AG09319 (cell line): ENCODE results near the gene LRRC71.
A peak's percentile ranks its signal among the peaks of the same experiment; 100 is the strongest.

Experiments used
- DNase-seq: peaks from one replicate; pipeline ENCODE4 v3.0.0-alpha.2; 2010; ENCODE audit warnings: low read depth; ENCODE audit errors: extremely low read depth
- CTCF ChIP-seq: IDR thresholded peaks from 2 replicates; pipeline ENCODE4 v1.5.1; 2011; ENCODE audit warnings: low read depth, mild to moderate bottlenecking, inconsistent platforms, low read length, moderate library complexity

The LRRC71 gene

GRCh38 chr1:156893048-156893953 lies 27.1 kb upstream of the LRRC71 start, which contains the start of gene PEAR1:
TSS of gene PEAR1 (plus strand) at chr1:156893718. CDS start at chr1:156903927, 10,209 bp downstream.
- DNase-seq: no peak
- no peak for TF ChIP-seq CTCF

GRCh38 chr1:156894001-156894400 lies 26.4 kb upstream of the LRRC71 start:
- DNase-seq: no peak
- no peak for TF ChIP-seq CTCF

GRCh38 chr1:156894711-156895454 lies 25.5 kb upstream of the LRRC71 start:
- no peak for TF ChIP-seq CTCF
- no peak for DNase-seq

GRCh38 chr1:156895455-156895812 lies 25.0 kb upstream of the LRRC71 start:
- no peak for DNase-seq
- no peak for TF ChIP-seq CTCF

GRCh38 chr1:156895927-156896326 lies 24.5 kb upstream of the LRRC71 start:
- TF ChIP-seq CTCF: no peak
- no peak for DNase-seq

GRCh38 chr1:156896490-156897033 lies 23.9 kb upstream of the LRRC71 start:
- TF ChIP-seq CTCF: no peak
- peak; percentile 67 for DNase-seq
